GM10248 (cell line): ENCODE measurements around the gene GNAL.
"Not testable (repeated sequence)": the region's sequence is repeated elsewhere in the genome, so short reads cannot be mapped to it uniquely, and the experiment has no call there.

ENCODE experiments used
- CTCF ChIA-PET: fragments of 300-600 bp; sonication (Branson Sonifier 250); formaldehyde crosslinking; extraction: SDS; loops from one replicate; lab custom pipeline; 2021; ENCODE audit warnings: antibody characterized with exemption; lab: Yijun Ruan, JAX
- POLR2A ChIA-PET: fragments of 350-650 bp; sonication (Branson Sonifier 250); formaldehyde crosslinking; extraction: SDS; loops from one replicate; lab custom pipeline; 2020; ENCODE audit warnings: antibody characterized with exemption; lab: Yijun Ruan, JAX
- DNase-seq: peaks from one replicate; pipeline ENCODE4 v3.0.0; 2012; ENCODE audit errors: extremely low spot score
- TF ChIP-seq, protein P1 (sequence below): IDR thresholded peaks from 2 replicates; pipeline ENCODE4 v1.5.1; 2012; ENCODE audit warnings: mild to moderate bottlenecking, low read depth; ENCODE audit errors: extremely low read depth, missing control alignments, control extremely low read depth

The GNAL gene

DNA sequence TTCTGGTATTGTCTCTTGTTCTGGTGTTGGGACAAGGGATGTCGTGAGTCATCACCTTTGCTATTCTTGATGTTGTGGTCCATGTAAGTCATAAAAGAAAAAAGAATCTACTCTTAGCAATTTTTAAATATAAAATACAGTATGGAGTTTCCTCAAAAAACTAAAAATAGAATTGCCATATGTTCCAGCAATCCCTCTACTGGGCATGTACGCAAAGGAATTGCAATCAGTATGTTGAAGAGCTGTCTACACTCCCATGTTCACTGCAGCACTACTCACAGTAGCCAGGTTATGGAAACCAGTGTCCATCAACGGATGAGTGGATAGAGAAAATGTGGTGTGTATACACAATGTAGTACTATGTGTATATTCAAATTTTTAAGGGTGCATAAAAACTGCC lies 10.9 kb upstream of the GNAL start:
- ChIA-PET POLR2A (no interaction called here), CTCF (no interaction called here)
- DNase-seq = no peak
- TF ChIP-seq, protein P1, sequence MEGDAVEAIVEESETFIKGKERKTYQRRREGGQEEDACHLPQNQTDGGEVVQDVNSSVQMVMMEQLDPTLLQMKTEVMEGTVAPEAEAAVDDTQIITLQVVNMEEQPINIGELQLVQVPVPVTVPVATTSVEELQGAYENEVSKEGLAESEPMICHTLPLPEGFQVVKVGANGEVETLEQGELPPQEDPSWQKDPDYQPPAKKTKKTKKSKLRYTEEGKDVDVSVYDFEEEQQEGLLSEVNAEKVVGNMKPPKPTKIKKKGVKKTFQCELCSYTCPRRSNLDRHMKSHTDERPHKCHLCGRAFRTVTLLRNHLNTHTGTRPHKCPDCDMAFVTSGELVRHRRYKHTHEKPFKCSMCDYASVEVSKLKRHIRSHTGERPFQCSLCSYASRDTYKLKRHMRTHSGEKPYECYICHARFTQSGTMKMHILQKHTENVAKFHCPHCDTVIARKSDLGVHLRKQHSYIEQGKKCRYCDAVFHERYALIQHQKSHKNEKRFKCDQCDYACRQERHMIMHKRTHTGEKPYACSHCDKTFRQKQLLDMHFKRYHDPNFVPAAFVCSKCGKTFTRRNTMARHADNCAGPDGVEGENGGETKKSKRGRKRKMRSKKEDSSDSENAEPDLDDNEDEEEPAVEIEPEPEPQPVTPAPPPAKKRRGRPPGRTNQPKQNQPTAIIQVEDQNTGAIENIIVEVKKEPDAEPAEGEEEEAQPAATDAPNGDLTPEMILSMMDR = no peak

DNA sequence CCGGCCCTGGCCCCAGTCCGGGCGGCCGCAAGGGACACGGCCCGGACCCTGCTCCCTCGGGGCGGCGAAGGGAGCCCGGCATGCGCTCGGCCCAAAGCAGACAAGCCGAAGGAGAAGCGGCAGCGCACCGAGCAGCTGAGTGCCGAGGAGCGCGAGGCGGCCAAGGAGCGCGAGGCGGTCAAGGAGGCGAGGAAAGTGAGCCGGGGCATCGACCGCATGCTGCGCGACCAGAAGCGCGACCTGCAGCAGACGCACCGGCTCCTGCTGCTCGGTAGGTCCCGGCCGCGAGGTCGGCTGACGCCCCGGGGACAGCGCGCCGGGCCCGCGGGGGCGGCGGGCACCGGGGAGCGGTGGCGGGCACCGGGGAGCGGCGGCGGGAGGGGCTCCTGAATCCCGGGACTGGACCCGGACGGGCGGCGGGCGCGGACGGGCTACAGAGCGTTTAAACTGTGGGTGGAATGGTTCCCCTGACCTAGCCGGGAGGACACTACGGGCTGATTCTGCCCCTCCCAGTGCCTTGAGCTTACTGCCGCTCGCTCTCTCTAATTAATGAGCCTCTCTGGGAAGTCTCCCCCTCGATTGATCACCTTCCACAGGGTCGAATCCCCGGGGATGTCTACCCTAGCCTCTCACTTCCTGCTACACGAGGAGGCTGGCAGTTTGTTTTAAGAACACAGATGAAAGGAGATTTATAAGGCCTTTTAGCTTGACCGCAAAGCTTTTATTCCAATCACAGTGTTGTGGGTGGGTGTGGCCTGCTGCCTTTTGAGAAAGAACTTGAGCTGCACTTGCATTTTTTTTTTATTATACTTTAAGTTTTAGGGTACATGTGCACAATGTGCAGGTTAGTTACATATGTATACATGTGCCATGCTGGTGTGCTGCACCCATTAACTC lies 853 bp downstream of the GNAL start:
- ChIA-PET POLR2A (no interaction called here), CTCF (no interaction called here)
- DNase-seq = peak; percentile 34
- TF ChIP-seq, protein P1 = no peak

DNA sequence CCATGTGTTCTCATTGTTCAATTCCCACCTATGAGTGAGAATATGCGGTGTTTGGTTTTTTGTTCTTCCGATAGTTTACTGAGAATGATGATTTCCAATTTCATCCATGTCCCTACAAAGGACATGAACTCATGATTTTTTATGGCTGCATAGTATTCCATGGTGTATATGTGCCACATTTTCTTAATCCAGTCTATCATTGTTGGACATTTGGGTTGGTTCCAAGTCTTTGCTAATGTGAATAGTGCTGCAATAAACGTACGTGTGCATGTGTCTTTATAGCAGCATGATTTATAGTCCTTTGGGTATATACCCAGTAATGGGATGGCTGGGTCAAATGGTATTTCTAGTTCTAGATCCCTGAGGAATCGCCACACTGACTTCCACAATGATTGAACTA lies 1.6 kb downstream of the GNAL start:
- POLR2A ChIA-PET, DNase-seq, CTCF ChIA-PET: not testable (repeated sequence)

DNA sequence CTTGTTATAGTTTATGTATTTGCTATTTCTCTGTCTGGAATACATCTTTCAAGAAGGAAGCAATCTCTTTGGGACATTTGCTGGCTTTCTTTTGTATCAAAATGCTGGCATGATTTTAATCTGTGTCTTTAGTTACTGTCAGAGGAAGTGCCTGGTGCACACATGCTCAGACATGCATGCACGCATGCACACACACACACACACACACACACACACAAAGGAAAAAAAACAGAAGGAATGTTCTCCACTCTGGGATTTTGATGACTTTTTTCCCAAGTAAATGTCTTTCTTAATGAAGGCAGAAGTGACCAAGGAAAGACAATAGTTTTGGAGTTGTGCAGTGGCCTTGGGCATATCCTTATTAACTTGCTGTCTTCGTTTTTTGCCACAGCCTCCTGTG lies 6.7 kb downstream of the GNAL start:
- CTCF ChIA-PET = no interaction called here
- TF ChIP-seq, protein P1 = no peak
- DNase-seq = no peak
- POLR2A ChIA-PET = no interaction called here

DNA sequence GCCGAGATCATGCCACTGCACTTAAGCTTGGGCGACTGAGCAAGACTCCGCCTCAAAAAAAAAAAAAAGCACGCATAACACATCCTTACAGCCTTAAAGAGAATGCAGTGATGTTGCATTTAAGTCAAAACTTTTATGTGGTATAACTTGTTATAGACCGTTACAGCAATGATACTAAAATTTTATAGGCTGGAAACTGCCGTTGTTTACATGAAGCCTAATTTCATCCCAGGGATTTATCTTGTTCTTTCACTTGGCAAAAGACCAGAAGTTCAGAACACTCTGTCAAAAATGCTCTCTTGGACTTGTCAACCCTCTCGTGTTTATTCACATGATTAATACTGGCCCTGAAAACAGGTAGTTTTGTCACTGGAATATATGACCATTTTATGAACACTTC lies 7.4 kb downstream of the GNAL start:
- DNase-seq = no peak
- TF ChIP-seq, protein P1 = no peak
- ChIA-PET POLR2A (no interaction called here), CTCF (no interaction called here)

DNA sequence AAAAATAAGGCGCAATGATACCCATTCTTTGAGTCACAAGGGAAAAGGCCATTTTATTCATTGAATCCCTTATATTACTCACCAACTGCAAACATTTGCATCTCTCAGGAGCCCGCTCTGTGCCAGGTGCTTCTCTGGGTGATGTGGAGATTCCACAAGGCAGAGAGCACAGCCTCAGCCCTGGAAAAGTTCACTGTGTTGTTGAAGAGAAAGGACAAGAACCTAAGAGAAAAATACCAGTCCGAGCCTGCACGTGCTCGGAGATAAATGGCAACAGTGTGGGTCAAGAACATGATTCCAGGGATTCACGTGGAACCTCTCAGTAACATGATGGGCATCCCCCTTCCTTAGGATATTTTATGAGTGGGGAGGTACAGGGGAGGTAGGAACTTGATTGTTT lies 11.8 kb downstream of the GNAL start:
- no peak for DNase-seq
- TF ChIP-seq, protein P1 = no peak
- CTCF ChIA-PET = interaction anchor here (1.9 kb wide), 1 partner anchor 32 kb away, joined by 4 read pairs; no protein-coding TSS in a partner anchor

DNA sequence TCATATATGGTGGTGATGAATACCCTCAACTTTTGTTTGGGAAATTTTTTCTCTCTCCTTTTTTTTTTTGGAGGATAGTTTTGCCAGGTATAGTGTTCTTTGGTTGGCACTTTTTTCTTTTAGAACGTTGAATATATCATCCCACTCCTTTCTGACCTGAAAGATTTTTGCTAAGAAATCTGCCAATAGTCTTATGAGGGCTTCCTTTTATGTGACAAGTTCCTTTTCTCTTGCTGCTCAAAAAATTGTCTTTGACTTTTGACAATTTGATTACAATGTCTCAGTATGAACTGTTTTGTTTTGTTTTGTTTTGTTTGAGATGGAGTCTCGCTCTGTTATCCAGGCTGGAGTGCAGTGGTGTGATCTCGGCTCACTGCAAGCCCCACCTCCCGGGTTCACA lies 21.5 kb downstream of the GNAL start:
- TF ChIP-seq, protein P1 = no peak
- DNase-seq = no peak
- ChIA-PET POLR2A (no interaction called here), CTCF (interaction anchor here (1.1 to 1.7 kb wide), 2 partner anchors 8 to 21 kb away, joined by 3 read pairs; no protein-coding TSS in a partner anchor)

More for the DNA sequence above, 11.8 kb downstream of the GNAL start:
- POLR2A ChIA-PET = no interaction called here
